BE2C (cell line): ENCODE results near the gene PHC2. TPM values are rescaled to one million over a fixed set of nuclear protein-coding genes. Genes with fewer than 3 reads are reported as not detected.

Source experiments
- DNase-seq: peaks from one replicate; pipeline ENCODE4 v3.0.0-alpha.2; 2020
- H3K27me3 ChIP-seq: fragments of 250-450 bp; sonication (Bioruptor Pico); 2 replicates; pipeline ENCODE4 v1.5.1; 2020; ENCODE audit warnings: mild to moderate bottlenecking
- H3K36me3 ChIP-seq: fragments of 250-450 bp; sonication (Bioruptor Pico); 2 replicates; pipeline ENCODE4 v1.5.1; 2020; ENCODE audit warnings: mild to moderate bottlenecking
- H3K4me1 ChIP-seq: fragments of 250-450 bp; sonication (Bioruptor Pico); 2 replicates; pipeline ENCODE4 v1.5.1; 2020
- H3K4me3 ChIP-seq: 2 replicates; pipeline ENCODE4 v1.5.1; 2011; ENCODE audit warnings: low read depth, low read length
- H3K9me3 ChIP-seq: fragments of 250-450 bp; sonication (Bioruptor Pico); 2 replicates; pipeline ENCODE4 v1.5.1; 2020
- polyA plus RNA-seq: library from polyadenylated mRNA; unstranded; fragments of >200 nt; gene quantifications from one replicate; pipeline ENCODE4 v1.2.1, GENCODE V29; 2012; ENCODE audit warnings: low read depth, missing spikeins; ENCODE audit not compliant: insufficient read length, insufficient read depth
- TF ChIP-seq, protein P1 (sequence below): IDR thresholded peaks from 2 replicates; pipeline ENCODE4 v1.5.1; 2012; ENCODE audit warnings: mild to moderate bottlenecking, low read depth, low read length

The PHC2 gene
- 36.8 TPM for polyA plus RNA-seq

DNA sequence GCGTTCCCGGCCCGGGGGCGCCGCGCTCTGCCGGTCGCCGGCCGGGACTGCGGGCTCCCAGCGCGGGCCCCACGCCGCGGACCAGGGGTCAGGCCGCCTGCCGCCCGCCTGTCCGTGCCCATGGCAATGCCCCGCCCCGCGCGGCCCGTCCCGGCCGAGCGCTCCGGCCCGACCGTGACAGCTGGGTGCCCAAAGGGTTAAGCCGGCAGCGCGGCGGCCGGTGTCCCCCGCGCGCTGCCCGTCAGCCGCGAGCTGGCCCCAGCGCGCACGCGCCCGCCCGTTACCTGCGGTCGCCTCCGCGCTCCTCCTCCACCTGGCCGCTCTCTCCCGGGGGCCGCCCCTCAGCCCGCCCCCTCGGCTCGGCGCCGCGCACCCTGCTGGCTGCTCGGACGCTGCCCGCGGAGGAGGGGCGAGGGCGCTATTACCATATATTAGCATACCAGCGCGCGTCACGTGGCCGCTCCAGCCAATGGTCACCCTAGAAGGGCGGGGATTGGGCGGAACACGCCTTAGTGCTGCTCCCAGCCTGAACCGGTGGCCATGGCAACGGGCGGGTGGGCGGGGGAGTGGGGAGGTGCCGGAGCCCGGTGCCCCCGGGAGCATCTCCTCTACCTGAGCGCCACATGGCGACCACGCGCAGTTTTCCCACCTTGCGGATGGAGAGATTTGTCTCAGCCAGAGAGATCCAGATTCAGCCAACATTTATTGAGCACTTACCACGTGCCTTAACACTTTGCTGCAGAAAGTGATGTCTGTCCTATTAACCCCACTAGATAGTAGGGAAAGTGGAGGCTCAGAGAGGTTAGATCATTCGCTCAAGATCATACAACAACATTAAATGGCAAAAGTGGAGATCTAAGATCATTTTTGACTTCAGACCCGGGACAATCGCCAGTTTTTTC, at the start of gene PHC2:
Gene PHC2, minus strand, starts transcription at position 404 of the 902 bp plus-strand sequence. CDS start 55,556 bp downstream, outside the sequence.
- Histone ChIP-seq H3K4me1 (no peaks in the 10 kb centered on the region), H3K9me3 (no peaks in the 10 kb centered on the region), H3K36me3 (no peaks in the 10 kb centered on the region), H3K4me3 (peak within 1 kb of the TSS; percentile 43), H3K27me3 (no peaks in the 10 kb centered on the region)
- TF ChIP-seq, protein P1, sequence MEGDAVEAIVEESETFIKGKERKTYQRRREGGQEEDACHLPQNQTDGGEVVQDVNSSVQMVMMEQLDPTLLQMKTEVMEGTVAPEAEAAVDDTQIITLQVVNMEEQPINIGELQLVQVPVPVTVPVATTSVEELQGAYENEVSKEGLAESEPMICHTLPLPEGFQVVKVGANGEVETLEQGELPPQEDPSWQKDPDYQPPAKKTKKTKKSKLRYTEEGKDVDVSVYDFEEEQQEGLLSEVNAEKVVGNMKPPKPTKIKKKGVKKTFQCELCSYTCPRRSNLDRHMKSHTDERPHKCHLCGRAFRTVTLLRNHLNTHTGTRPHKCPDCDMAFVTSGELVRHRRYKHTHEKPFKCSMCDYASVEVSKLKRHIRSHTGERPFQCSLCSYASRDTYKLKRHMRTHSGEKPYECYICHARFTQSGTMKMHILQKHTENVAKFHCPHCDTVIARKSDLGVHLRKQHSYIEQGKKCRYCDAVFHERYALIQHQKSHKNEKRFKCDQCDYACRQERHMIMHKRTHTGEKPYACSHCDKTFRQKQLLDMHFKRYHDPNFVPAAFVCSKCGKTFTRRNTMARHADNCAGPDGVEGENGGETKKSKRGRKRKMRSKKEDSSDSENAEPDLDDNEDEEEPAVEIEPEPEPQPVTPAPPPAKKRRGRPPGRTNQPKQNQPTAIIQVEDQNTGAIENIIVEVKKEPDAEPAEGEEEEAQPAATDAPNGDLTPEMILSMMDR = no peak
- DNase-seq = peak; percentile 95

GRCh38 chr1:33477451-33477850, 46.6 kb upstream of the PHC2 start:
- no peaks in the 10 kb centered on the region for H3K27me3 ChIP-seq
- no peaks in the 10 kb centered on the region for H3K36me3 ChIP-seq
- H3K4me1 ChIP-seq = no peaks in the 10 kb centered on the region
- no peak overlapping the region for H3K4me3 ChIP-seq
- H3K9me3 ChIP-seq = no peaks in the 10 kb centered on the region
- no peak for DNase-seq
- TF ChIP-seq, protein P1 = no peak

DNA sequence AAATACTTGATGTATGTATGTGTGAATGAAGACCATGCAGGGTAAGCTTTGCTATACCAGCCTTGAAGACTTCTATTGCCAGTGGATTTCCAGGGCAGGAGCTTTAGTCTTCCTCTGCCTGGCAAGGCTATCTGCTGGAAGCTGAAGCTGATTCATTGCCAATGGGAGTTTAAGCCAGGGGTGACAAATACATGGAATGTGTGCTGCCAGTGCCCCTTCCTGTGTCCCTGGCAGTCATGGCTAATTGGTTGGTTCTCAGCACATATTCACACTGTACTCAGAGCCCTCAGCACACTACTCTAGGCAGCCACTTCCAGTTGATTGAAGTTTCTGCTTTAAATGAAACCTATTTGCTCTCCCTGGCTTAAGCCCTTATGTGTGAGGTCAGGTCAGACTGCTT, 43.0 kb upstream of the PHC2 start:
- DNase-seq = no peak
- TF ChIP-seq, protein P1 = no peak
- Histone ChIP-seq H3K4me3 (no peak overlapping the region), H3K36me3 (no peaks in the 10 kb centered on the region), H3K4me1 (peaks cover 3% of the 10 kb centered on the region; the same call in 1 of the 2 replicates), H3K9me3 (no peaks in the 10 kb centered on the region), H3K27me3 (no peaks in the 10 kb centered on the region)

DNA sequence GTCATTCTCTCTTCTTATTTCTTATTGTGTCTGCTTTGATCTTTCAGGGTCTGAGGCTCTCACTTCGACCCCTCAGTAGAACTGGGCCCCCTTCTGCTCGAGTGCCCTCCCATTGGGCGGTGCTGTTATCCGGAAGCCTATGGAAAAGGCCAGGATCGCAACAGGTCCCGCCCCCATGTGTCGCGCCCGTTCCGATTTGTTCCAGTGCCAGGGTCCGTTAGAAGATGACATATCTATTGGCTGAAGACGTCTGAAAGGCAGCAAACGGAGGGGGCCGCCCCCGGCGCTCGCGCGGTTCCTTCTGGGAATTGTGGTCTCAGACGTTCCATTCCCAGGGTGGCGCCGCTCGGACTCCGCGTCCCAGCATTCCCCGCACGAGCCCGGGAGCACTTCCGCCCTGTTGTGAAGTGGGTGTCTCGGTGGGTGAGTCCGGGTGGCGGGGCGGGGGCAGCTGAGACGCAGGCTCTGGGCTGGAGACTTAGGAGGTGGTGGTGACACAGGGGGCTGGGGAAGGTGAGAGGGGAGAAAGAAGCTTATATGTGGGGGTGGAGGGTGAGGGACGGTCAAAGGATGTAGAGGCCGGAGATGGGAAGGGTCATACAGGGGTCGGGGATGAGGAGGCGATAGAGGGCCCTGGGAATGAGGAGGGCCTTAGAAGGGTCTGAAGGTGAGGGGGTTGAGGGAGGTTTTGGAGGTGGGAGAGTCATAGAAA, 41.5 kb upstream of the PHC2 start, which contains the start of gene ZSCAN20:
Gene ZSCAN20, plus strand, starts transcription at position 377 of the 712 bp plus-strand sequence. CDS start 6,644 bp downstream, outside the sequence.
- H3K4me1 ChIP-seq = peaks cover 3% of the 10 kb centered on the region; the same call in 1 of the 2 replicates
- no peaks in the 10 kb centered on the region for H3K27me3 ChIP-seq
- peak within 1 kb of the TSS; percentile 69 for H3K4me3 ChIP-seq
- no peaks in the 10 kb centered on the region for H3K9me3 ChIP-seq
- H3K36me3 ChIP-seq = no peaks in the 10 kb centered on the region
- TF ChIP-seq, protein P1 = no peak
- peak; percentile 92 for DNase-seq

DNA sequence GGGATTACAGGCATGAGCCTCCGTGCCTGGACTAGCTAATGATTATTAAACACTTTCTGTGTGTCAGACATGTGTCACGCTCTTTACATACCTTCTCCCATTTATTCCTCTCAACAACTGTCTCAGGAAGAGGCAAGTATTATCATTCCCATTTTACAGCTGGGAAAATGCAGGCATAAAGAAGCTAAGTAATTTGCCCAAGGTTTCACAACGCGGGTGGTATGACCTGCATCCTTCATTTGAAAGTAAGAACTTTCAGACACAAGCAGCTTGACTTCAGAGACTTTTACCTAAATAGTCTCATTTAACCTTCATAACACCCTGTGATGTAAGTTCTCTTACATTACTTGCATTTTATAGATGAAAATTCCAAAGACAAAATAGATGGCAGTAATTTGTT, 40.5 kb upstream of the PHC2 start:
- Histone ChIP-seq H3K27me3 (no peaks in the 10 kb centered on the region), H3K4me3 (no peak overlapping the region), H3K9me3 (no peaks in the 10 kb centered on the region), H3K4me1 (peaks cover 3% of the 10 kb centered on the region; the same call in 1 of the 2 replicates), H3K36me3 (no peaks in the 10 kb centered on the region)
- TF ChIP-seq, protein P1 = no peak
- DNase-seq = no peak
